ENCODE measurements around the gene TSKS.
"Not testable (repeated sequence)": the region's sequence is repeated elsewhere in the genome, so short reads cannot be mapped to it uniquely, and the experiment has no call there.

The TSKS gene

DNA sequence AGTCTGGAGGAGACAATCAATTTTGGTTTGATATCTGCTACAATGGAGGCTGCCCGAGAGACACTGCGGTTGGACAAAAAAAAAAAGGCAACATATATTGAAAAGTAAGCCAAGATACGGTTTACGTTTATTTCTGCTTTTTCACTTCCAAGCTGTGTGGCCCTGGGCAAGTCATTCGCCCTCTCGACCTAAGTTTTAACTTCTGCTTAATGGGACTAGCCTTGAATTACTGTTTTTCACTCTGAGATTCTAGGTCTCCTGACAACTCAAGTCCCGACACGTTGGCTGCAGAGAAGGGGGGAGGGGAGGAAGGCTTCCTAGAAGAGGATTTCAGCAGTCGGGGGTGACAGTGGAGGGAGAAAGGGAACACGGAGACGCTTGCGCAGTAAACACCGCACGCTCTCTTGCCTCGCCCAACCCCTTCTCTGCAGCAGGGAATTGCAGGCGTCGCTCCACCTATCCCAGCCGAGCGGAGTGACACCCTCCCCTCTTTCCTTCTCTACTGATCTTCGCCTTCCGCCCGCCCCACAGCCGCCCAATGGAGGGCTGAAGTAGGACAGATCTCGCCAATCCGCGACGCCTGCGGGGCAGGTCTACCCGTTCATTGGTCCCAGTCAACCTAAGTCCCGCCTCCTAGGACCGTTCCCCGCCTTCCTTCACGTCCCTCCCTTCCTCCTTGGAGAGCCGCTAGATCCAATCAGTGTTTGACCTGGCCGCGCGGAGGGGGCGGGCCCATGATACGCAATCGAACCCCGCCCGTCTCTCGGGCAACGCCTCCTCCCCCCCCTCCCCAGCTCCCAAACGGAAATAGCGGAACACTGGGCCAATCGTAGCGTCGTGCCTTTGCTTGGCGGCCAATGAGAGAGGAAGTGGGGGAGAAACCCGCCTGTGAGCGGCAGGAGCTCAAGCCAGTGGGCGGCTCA lies 3.2 kb upstream of the TSKS start:
- DNase-seq: peak; percentile 100

- DNase-seq: no peak
Observed at GRCh38 chr19:49764341-49764740, 1.2 kb upstream of the TSKS start.

GRCh38 chr19:49761625-49762311 lies 1.3 kb downstream of the TSKS start:
- no peak for DNase-seq

GRCh38 chr19:49761249-49761624 lies 1.9 kb downstream of the TSKS start:
- DNase-seq: no peak

GRCh38 chr19:49758292-49758691 lies 4.8 kb downstream of the TSKS start:
- DNase-seq: no peak

DNA sequence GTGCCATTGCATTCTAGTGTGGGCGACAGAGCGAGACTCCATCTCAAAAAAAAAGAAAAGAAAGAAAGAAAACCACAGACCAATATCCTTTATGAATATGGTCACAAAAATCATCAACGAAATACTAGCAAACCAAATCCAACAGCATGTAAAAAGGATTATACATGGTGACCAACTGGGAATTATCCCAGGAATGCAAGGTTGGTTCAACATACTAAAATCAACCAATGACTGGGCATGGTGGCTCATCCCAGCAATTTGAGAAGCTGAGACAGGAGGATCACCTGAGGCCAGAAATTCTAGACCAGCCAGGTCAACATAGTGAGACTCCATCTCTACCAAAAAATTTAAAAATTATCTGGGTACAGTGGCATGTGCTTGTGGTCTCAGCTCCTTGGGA lies 7.2 kb downstream of the TSKS start:
- DNase-seq: no peak

- no peak for DNase-seq
Observed at GRCh38 chr19:49752701-49753100, 10.4 kb downstream of the TSKS start.

GRCh38 chr19:49749771-49750170 lies 13.3 kb downstream of the TSKS start:
- no peak for DNase-seq

DNA sequence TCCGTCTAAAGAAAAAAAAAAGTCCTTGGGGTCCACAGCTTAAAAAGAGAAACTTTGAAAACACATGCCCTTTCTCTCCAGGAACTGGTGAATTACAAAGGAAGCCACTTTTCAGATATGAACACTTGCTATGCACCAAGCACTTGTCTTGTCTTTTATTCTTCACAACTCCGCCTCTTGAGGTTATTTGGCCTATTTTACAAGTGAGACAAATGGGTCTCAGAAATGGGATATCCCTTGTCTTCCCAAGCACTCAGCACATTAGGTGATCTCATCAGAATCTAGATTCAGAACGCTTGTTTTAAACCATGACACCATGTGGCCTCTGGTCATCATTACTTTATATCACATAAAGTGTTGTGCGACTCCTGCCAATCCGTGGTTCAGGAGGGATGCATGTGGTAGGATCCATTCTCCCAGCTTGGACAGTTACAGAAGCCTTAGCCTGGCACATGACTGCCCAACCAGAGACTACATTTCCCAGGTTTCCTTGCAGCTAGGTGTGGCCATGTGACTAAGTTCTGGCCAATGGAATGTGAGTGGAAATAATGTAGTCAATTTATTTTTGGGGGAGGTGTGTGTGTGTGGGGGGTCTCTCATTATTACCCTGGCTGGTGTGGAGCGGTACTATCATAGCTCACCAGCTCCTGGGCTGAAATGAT lies 13.9 kb downstream of the TSKS start:
- no peak for DNase-seq

DNA sequence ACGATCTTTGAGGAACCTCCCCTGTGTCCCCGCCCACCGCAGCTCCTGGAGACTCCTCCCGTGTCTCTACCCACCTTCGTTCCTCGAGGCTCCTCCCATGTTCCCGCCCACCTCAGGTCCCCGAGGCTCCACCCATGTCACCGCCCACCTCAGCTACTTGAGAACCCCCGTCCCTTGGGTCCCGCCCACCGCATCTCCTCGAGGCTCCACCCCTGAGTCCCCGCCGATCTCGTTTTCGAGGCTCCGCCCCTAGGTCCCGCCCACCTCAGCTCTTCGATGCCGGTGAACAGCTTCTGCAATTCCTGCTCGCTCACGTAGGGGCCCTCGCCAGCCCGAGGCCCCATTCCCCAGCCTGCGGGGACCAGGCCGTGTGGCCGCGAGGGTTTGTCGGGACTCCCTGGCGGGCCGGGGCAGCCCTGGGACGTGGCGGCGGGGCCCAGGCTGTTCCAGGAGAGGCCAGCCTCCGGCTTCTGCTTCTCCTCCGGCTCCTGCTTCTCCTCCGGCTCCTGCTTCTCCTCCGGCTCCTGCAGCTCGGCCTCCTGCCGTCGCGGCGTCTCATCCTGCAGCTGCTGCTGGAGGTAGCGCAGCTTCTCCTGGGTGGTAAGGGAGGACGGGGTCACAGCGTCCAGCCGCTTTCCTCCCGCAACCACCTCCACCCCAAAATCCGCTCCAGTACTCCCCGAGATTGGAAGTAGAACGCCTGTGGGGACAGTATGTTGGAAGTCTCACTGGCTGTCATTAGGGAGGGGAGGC lies 16.7 kb downstream of the TSKS start:
- no peak for DNase-seq

DNA sequence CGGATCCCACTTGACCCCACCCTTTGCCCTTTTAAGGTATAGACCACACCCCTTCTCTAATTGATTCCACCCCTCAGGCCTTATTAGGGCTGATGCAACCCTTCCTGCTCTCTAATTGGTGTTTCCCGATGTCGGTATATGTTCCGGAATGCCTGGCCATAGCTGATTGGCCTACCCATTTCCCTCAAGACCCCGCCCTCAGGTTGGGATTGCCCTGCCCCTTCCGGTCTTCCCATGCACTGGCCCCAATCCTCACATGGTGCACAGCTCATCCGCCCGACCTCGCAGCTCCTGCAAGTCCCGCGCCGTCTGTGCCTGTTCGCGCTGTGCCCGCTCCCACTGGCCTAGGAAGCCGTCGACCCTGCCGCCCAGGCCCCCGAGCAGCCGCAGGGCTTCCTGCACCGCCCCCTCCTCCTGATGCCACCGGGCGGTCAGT lies 18.1 kb downstream of the TSKS start:
- DNase-seq: no peak

GRCh38 chr19:49741210-49741844 lies 21.8 kb downstream of the TSKS start:
- no peak for DNase-seq

GRCh38 chr19:49739933-49740332 lies 23.2 kb downstream of the TSKS start:
- no peak for DNase-seq

DNA sequence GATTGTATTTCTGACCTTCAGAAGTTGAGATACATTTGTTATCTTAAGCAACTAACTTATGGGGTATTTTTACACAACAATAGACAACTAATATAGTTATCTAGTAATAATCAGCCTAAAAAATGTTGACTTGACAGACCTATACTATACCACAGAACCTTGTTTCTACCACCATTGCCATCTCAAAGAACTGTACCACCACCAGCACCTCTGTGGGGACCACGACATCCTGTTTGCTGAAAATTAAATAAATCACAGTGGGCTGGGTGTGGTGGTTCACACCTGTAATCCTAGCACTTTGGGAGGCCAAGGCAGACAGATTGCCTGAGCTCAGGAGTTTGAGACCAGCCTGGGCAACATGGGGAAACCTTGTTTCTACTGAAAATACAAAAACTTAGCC lies 24.0 kb downstream of the TSKS start:
- no peak for DNase-seq

DNA sequence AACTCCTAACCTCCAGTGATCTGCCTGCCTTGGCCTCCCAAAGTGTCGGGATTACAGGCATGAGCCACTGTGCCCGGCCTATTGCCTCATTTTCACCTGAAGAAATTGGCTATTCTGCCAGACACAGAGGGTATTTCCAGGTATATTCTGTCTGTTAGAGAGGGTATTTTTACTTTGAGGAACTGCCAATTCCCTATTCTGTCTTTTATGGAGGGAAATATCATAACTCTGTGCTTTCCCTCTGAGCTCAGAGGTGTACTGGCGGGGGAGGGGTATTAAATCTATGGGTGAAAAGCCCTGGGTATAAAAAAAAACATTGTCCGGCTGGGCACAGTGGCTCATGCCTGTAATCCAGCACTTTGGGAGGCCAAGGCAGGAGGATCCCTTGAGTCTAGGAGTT lies 24.8 kb downstream of the TSKS start:
- DNase-seq: no peak

DNA sequence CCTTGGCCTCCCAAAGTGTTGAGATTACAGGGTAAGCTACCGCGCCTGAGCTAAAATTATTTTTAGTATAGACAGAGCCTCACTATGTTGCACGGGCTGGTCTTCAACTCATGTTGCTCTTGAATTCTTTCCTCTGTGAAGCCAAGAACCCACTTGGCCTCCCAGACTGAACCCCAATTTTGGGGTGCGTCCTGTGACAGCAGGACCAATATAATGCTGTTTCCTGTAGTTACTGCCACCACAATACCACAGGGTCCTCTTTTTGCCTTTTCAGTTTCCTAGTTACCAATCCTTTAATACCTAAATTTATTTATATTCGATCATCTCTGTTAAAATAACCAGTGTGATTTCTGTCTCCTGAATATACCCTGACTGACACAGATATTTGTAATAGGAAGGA lies 32.9 kb downstream of the TSKS start:
- no peak for DNase-seq

- DNase-seq: peak in 1 of 2 experiments; percentile 29
Observed at GRCh38 chr19:49727217-49728030, 35.7 kb downstream of the TSKS start.

DNA sequence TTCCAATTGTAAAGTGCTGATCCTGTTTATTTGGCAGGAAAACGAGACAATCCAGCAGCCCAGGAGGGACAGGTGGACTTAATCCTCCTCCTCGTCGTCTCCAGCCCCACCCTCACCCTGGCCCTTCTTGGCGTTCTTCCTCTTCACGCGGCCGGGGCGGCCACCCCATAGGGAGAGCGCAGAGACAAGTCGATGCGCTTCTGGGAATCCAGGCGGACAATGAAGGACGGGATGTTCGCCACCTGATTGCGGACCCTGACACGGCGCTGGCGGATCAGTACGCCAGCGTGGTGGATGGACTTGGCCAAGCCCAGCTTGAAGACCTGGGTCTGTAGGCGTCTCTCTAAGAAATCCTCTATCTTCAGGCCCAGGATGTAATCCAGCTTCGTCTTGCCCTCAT lies 43.7 kb downstream of the TSKS start:
- DNase-seq: not testable (repeated sequence)

- DNase-seq: no peak
Observed at GRCh38 chr19:49718991-49719390, 44.1 kb downstream of the TSKS start.

DNA sequence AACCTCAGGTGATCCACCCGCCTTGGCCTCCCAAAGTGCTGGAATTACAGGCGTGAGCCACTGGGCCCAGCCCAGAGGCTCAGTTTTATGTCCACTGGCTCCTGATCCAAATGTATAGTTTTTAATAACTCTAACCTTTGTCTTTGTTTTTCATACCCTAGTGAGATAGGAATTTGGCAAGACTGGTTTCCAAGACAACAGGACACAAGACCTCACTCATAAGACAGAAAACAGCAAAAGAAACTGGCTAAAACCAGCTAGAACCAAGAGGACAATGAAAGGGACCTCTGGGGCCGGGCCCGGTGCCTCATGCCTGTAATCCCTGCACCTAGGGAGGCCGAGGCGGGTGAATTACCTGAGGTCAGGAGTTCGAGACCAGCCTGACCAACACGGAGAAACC lies 44.6 kb downstream of the TSKS start:
- no peak for DNase-seq

- no peak for DNase-seq
Observed at GRCh38 chr19:49716154-49716553, 47.0 kb downstream of the TSKS start.

Measured in NCI-H524 (cell line).